WTC11 (cell line): ENCODE measurements around the gene ANKRD36. TPM values are rescaled to one million over a fixed set of nuclear protein-coding genes. Genes with fewer than 3 reads are reported as not detected.
"Not testable (repeated sequence)": the region's sequence is repeated elsewhere in the genome, so short reads cannot be mapped to it uniquely, and the experiment has no call there.

ENCODE experiments used
- ATAC-seq: fragments of 200-7000 bp; cut with Tn5 transposase; 2 replicates; pipeline ENCODE4 v1.10.0; 2021; ENCODE audit warnings: mild to moderate bottlenecking, moderate library complexity
- Bru-seq: library from RNA; stranded (reverse); fragments of 400-500 nt; gene quantifications from one replicate; lab custom pipeline; 2021; lab: Mats Ljungman, UMichigan
- CTCF ChIA-PET: fragments of 300-600 bp; sonication (Branson Sonifier 250); formaldehyde crosslinking; loops from one replicate; lab custom pipeline; 2021; ENCODE audit warnings: antibody characterized with exemption; lab: Charles Lee
- POLR2A ChIA-PET: fragments of 350-600 bp; sonication (Branson Sonifier 250); formaldehyde crosslinking; loops from one replicate; lab custom pipeline; 2021; ENCODE audit warnings: antibody characterized with exemption; lab: Charles Lee
- DNase-seq: peaks from one replicate; pipeline ENCODE4 v3.0.0; 2021; ENCODE audit warnings: low spot score
- H3K27ac Mint-ChIP-seq: 2 replicates; pipeline ENCODE4 v1.8.0; 2021; ENCODE audit warnings: mixed read lengths
- H3K27me3 Mint-ChIP-seq: 2 replicates; pipeline ENCODE4 v1.8.0; 2021; ENCODE audit warnings: low read depth, mild to moderate bottlenecking, moderate library complexity, mixed read lengths
- H3K36me3 Mint-ChIP-seq: 2 replicates; pipeline ENCODE4 v1.8.0; 2021; ENCODE audit warnings: mixed read lengths
- H3K4me1 Mint-ChIP-seq: 2 replicates; pipeline ENCODE4 v1.8.0; 2022; ENCODE audit warnings: mixed read lengths
- H3K4me3 Mint-ChIP-seq: 2 replicates; pipeline ENCODE4 v1.8.0; 2021; ENCODE audit warnings: mild to moderate bottlenecking, moderate library complexity, mixed read lengths
- H3K9me3 Mint-ChIP-seq: 2 replicates; pipeline ENCODE4 v1.8.0; 2021; ENCODE audit warnings: mixed read lengths
- ELF4 ChIP-seq: sonication (generic); formaldehyde crosslinking; IDR thresholded peaks from 2 replicates; pipeline ENCODE4 v1.8.1; 2022; ENCODE audit warnings: low read depth, mild to moderate bottlenecking, moderate library complexity, missing genetic modification reagents
- ESRRA ChIP-seq: sonication (generic); formaldehyde crosslinking; IDR thresholded peaks from 2 replicates; pipeline ENCODE4 v1.8.1; 2022; ENCODE audit warnings: mild to moderate bottlenecking, missing genetic modification reagents, borderline replicate concordance
- ETV6 ChIP-seq: sonication (generic); formaldehyde crosslinking; IDR thresholded peaks from 2 replicates; pipeline ENCODE4 v1.8.1; 2022; ENCODE audit warnings: mild to moderate bottlenecking, missing genetic modification reagents
- FOXP1 ChIP-seq: sonication (generic); formaldehyde crosslinking; IDR thresholded peaks from 2 replicates; pipeline ENCODE4 v1.8.0; 2022; ENCODE audit warnings: missing genetic modification reagents, mild to moderate bottlenecking, moderate library complexity, borderline replicate concordance
- JUN ChIP-seq: sonication (generic); formaldehyde crosslinking; IDR thresholded peaks from 2 replicates; pipeline ENCODE4 v1.8.0; 2023; ENCODE audit warnings: mild to moderate bottlenecking, missing genetic modification reagents
- KAT7 ChIP-seq: sonication (generic); formaldehyde crosslinking; IDR thresholded peaks from 2 replicates; pipeline ENCODE4 v1.8.1; 2023; ENCODE audit warnings: missing genetic modification reagents, mild to moderate bottlenecking, borderline replicate concordance
- MYBL2 ChIP-seq: sonication (generic); formaldehyde crosslinking; IDR thresholded peaks from 2 replicates; pipeline ENCODE4 v1.8.1; 2023; ENCODE audit warnings: mild to moderate bottlenecking, moderate library complexity, missing genetic modification reagents
- SMAD3 ChIP-seq: sonication (generic); formaldehyde crosslinking; IDR thresholded peaks from 2 replicates; pipeline ENCODE4 v1.8.0; 2022; ENCODE audit warnings: missing genetic modification reagents, mild to moderate bottlenecking, borderline replicate concordance
- SP1 ChIP-seq: sonication (generic); formaldehyde crosslinking; conservative IDR thresholded peaks from 2 replicates; pipeline ENCODE4 v1.8.1; 2022; ENCODE audit warnings: missing genetic modification reagents
- ZBTB21 ChIP-seq: sonication (generic); formaldehyde crosslinking; IDR thresholded peaks from 2 replicates; pipeline ENCODE4 v1.8.1; 2023; ENCODE audit warnings: mild to moderate bottlenecking, missing genetic modification reagents, borderline replicate concordance
- ZNF416 ChIP-seq: fragments of 250-450 bp; sonication (Bioruptor Pico); IDR thresholded peaks from 2 replicates; pipeline ENCODE4 v1.9.0; 2021; ENCODE audit warnings: mild to moderate bottlenecking, inconsistent platforms
- ZNF423 ChIP-seq: fragments of 250-450 bp; sonication (Bioruptor Pico); IDR thresholded peaks from 2 replicates; pipeline ENCODE4 v2.1.2; 2022; ENCODE audit warnings: mild to moderate bottlenecking, moderate library complexity
- long read RNA-seq, 3 experiments: library from RNA in 1 of 3; library from capped mRNA in 1 of 3; library from polyadenylated mRNA in 1 of 3; unstranded in 2 of 3; stranded (forward) in 1 of 3; transcript quantifications; one replicate each; pipeline ENCODE4 v2.0.0, GENCODE V29; 2021
- total RNA-seq: library from RNA; stranded (reverse); gene quantifications from 3 replicates; pipeline ENCODE4 v1.2.3, GENCODE V29; 2021
- TF ChIP-seq, protein P1 (sequence below): sonication (generic); formaldehyde crosslinking; IDR thresholded peaks from 2 replicates; pipeline ENCODE4 v1.8.0; 2022; ENCODE audit warnings: mild to moderate bottlenecking, missing genetic modification reagents
- TF ChIP-seq, protein P2 (sequence below): fragments of 200-600 bp; IDR thresholded peaks from 2 replicates; pipeline ENCODE4 v1.8.0; 2022; ENCODE audit warnings: antibody characterized with exemption
- TF ChIP-seq, protein P3 (sequence below): sonication (generic); formaldehyde crosslinking; IDR thresholded peaks from 2 replicates; pipeline ENCODE4 v1.8.1; 2022; ENCODE audit warnings: mild to moderate bottlenecking, moderate library complexity, missing genetic modification reagents
- TF ChIP-seq, protein P4 (sequence below): sonication (generic); formaldehyde crosslinking; IDR thresholded peaks from 2 replicates; pipeline ENCODE4 v1.8.1; 2023; ENCODE audit warnings: mild to moderate bottlenecking, moderate library complexity, missing genetic modification reagents
- TF ChIP-seq, protein P5 (sequence below): sonication (generic); formaldehyde crosslinking; IDR thresholded peaks from 2 replicates; pipeline ENCODE4 v1.8.1; 2022; ENCODE audit warnings: mild to moderate bottlenecking, missing genetic modification reagents, moderate library complexity, borderline replicate concordance

The ANKRD36 gene
- 14.4 to 16.8 TPM (median 16.2 TPM) in 3 replicates for total RNA-seq
- Bru-seq, nascent RNA = percentile 80 among the genes with signal in this experiment
- long read RNA-seq, experiment 1, partial matches to known transcripts = 6 of 13 reads
- long read RNA-seq, experiment 1, other reads (novel, unspliced or antisense) = 6 of 13 reads
- long read RNA-seq, experiment 2, partial matches to known transcripts = 1 of 2 reads
- long read RNA-seq, experiment 2, other reads (novel, unspliced or antisense) = 1 of 2 reads
- long read RNA-seq, experiment 3 = 0 reads

DNA sequence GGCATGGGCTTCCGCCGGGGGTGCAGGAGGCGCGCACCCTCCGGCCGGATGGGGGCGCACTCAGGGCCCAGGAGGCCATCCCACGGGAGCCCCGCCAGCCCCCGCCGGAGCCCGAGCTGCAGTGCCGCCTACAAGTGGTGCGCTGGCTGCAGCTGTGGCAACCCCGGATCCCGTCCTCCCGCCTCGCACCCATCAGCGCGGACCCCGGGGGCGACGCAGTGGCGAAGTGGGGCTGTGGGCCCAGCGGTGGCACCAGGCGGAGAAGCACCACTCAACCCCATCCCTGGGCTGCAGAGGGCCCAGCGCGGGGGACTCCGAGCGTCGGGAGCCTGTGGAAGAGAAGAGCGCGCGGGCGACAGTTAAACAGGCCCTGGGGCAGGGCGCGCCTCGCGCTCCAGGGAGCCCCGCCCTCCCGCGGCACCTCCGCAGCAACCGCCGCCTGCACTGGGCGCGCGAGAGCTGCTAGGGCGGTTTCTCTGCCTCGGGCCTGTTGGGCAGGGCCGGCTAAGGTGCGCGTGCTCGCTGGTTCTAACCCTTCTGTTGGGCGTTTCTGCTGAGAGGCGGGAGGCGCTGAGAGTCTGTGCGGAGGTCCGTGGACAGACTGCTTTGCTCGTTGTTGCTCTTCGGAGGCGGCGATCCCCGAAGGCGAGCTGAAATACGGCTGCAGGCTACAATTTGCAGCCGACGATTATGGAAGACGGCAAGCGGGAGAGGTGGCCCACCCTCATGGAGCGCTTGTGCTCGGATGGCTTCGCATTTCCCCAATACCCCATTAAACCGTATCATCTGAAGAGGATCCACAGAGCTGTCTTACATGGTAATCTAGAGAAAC, at the start of gene ANKRD36:
Gene ANKRD36 (plus strand): TSS at position 104 of the 832 bp plus-strand sequence. CDS start 587 bp downstream, at position 691.
- Mint-ChIP-seq H3K4me3 (peak within 1 kb of the TSS; percentile 98), H3K27ac (peak within 1 kb of the TSS; percentile 91)
- ChIA-PET CTCF (interaction anchor here (0.6 to 2.4 kb wide), 15 partner anchors 63 to 352 kb away, joined by 3 to 36 read pairs (median 5); partner anchors contain the start of genes ANKRD39, CNNM4 and FAM178B), POLR2A (interaction anchor here (1.3 kb wide), 1 partner anchor 255 kb away, joined by 6 read pairs; no protein-coding TSS in a partner anchor)
- not testable (repeated sequence) for H3K4me1 Mint-ChIP-seq, H3K36me3 Mint-ChIP-seq, H3K27me3 Mint-ChIP-seq, H3K9me3 Mint-ChIP-seq
- 0 out of 2 replicates have a peak, but pooled peaks have one; percentile 28 for TF ChIP-seq JUN
- 0 out of 2 replicates have a peak, but pooled peaks have one; percentile 36 for TF ChIP-seq SP1
- 0 out of 2 replicates have a peak, but pooled peaks have one; percentile 66 for TF ChIP-seq ETV6 (CRISPR knock-in tag)
- 0 out of 2 replicates have a peak, but pooled peaks have one; percentile 36 for TF ChIP-seq MYBL2 (CRISPR knock-in tag)
- TF ChIP-seq, protein P1, sequence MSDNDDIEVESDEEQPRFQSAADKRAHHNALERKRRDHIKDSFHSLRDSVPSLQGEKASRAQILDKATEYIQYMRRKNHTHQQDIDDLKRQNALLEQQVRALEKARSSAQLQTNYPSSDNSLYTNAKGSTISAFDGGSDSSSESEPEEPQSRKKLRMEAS (CRISPR knock-in tag) = peak; percentile 56; the same call in 1 of the 2 replicates
- TF ChIP-seq, protein P2, sequence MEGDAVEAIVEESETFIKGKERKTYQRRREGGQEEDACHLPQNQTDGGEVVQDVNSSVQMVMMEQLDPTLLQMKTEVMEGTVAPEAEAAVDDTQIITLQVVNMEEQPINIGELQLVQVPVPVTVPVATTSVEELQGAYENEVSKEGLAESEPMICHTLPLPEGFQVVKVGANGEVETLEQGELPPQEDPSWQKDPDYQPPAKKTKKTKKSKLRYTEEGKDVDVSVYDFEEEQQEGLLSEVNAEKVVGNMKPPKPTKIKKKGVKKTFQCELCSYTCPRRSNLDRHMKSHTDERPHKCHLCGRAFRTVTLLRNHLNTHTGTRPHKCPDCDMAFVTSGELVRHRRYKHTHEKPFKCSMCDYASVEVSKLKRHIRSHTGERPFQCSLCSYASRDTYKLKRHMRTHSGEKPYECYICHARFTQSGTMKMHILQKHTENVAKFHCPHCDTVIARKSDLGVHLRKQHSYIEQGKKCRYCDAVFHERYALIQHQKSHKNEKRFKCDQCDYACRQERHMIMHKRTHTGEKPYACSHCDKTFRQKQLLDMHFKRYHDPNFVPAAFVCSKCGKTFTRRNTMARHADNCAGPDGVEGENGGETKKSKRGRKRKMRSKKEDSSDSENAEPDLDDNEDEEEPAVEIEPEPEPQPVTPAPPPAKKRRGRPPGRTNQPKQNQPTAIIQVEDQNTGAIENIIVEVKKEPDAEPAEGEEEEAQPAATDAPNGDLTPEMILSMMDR = peak; percentile 34; the same call in 1 of the 2 replicates
- TF ChIP-seq FOXP1 = 0 out of 2 replicates have a peak, but pooled peaks have one; percentile 34
- TF ChIP-seq, protein P3, sequence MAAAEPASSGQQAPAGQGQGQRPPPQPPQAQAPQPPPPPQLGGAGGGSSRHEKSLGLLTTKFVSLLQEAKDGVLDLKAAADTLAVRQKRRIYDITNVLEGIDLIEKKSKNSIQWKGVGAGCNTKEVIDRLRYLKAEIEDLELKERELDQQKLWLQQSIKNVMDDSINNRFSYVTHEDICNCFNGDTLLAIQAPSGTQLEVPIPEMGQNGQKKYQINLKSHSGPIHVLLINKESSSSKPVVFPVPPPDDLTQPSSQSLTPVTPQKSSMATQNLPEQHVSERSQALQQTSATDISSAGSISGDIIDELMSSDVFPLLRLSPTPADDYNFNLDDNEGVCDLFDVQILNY (CRISPR knock-in tag) = peak; percentile 82; the same call in 1 of the 2 replicates
- TF ChIP-seq, protein P4, sequence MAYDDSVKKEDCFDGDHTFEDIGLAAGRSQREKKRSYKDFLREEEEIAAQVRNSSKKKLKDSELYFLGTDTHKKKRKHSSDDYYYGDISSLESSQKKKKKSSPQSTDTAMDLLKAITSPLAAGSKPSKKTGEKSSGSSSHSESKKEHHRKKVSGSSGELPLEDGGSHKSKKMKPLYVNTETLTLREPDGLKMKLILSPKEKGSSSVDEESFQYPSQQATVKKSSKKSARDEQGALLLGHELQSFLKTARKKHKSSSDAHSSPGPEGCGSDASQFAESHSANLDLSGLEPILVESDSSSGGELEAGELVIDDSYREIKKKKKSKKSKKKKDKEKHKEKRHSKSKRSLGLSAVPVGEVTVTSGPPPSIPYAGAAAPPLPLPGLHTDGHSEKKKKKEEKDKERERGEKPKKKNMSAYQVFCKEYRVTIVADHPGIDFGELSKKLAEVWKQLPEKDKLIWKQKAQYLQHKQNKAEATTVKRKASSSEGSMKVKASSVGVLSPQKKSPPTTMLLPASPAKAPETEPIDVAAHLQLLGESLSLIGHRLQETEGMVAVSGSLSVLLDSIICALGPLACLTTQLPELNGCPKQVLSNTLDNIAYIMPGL = peak; percentile 100
- peak; percentile 73; the same call in 1 of the 2 replicates for TF ChIP-seq ESRRA (CRISPR knock-in tag)
- TF ChIP-seq ZNF416 (CRISPR knock-in tag) = 0 out of 2 replicates have a peak, but pooled peaks have one; percentile 30
- peak; percentile 46; the same call in 1 of the 2 replicates for TF ChIP-seq ZNF423 (CRISPR knock-in tag)
- TF ChIP-seq, protein P5, sequence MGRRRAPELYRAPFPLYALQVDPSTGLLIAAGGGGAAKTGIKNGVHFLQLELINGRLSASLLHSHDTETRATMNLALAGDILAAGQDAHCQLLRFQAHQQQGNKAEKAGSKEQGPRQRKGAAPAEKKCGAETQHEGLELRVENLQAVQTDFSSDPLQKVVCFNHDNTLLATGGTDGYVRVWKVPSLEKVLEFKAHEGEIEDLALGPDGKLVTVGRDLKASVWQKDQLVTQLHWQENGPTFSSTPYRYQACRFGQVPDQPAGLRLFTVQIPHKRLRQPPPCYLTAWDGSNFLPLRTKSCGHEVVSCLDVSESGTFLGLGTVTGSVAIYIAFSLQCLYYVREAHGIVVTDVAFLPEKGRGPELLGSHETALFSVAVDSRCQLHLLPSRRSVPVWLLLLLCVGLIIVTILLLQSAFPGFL (CRISPR knock-in tag) = 0 out of 2 replicates have a peak, but pooled peaks have one; percentile 69
- 0 out of 2 replicates have a peak, but pooled peaks have one; percentile 50 for TF ChIP-seq ELF4 (CRISPR knock-in tag)
- TF ChIP-seq ZBTB21 (CRISPR knock-in tag) = peak; percentile 56; the same call in 1 of the 2 replicates
- 0 out of 2 replicates have a peak, but pooled peaks have one; percentile 29 for TF ChIP-seq KAT7 (CRISPR knock-in tag)
- 0 out of 2 replicates have a peak, but pooled peaks have one; percentile 33 for TF ChIP-seq SMAD3 (CRISPR knock-in tag)
- ATAC-seq (peak; percentile 70), DNase-seq (peak; percentile 75)

DNA sequence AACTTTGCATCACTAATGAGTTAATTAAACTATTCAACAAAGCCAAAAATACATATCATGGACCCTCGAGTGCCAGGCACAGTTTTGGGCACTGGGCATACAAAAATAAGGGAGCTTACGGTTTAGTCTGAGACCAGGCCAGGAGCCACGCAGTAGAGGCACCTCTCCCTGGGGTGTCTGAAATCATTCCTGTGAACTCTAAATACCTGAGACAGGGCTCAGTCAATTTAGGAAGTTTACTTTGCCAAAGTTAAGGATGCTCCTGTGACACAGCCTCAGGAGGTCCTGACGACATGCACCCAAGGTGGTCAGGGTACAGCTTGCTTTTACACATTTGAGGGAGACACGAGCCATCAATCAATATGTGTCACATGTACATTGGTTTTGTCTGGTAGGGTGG, 46.9 kb upstream of the ANKRD36 start:
- Mint-ChIP-seq H3K36me3 (peaks cover 11% of the 10 kb centered on the region), H3K9me3 (peaks cover 20% of the 10 kb centered on the region), H3K4me1 (peaks cover 29% of the 10 kb centered on the region), H3K27ac (peak overlapping the region; percentile 78; the same call in 1 of the 2 replicates), H3K27me3 (peaks cover 16% of the 10 kb centered on the region)
- H3K4me3 Mint-ChIP-seq, DNase-seq, CTCF ChIA-PET: not testable (repeated sequence)
- POLR2A ChIA-PET = interaction anchor here (0.5 kb wide), 1 partner anchor 208 kb away, joined by 4 read pairs; no protein-coding TSS in a partner anchor
- ATAC-seq = peak; percentile 72
